NCI-H524 (cell line): ENCODE data around the gene USP10.

ENCODE experiments used
- DNase-seq, 2 experiments: peaks; one replicate each; lab custom pipeline; 2025; lab: John Stamatoyannopoulos, UW

Gene USP10

DNA sequence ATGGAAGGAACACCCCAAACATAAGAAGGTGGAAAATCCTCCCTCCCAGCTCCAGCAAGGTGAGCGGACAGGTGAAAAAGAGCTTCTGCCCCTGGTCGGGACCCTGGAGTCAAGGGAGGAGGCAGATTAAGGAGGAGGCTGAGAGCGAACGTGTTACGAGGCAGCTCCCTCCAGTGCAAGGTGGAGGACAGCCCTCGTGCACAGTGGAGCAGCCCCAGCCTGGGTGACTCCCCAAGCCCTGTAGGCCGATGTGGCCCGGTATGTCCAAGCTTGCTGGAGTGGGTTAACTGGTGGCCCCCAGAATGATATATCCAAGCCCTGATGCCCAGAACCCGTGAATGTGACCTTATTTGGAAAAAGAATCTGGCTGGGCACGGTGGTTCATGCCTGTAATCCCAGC lies 104.5 kb downstream of the USP10 start:
- DNase-seq: no peak

GRCh38 chr16:84806256-84806889 lies 106.6 kb downstream of the USP10 start:
- DNase-seq: no peak

GRCh38 chr16:84806890-84807258 lies 107.1 kb downstream of the USP10 start:
- DNase-seq: no peak

GRCh38 chr16:84807776-84808175 lies 108.0 kb downstream of the USP10 start:
- DNase-seq: no peak

GRCh38 chr16:84808826-84809225 lies 109.0 kb downstream of the USP10 start:
- DNase-seq: no peak

DNA sequence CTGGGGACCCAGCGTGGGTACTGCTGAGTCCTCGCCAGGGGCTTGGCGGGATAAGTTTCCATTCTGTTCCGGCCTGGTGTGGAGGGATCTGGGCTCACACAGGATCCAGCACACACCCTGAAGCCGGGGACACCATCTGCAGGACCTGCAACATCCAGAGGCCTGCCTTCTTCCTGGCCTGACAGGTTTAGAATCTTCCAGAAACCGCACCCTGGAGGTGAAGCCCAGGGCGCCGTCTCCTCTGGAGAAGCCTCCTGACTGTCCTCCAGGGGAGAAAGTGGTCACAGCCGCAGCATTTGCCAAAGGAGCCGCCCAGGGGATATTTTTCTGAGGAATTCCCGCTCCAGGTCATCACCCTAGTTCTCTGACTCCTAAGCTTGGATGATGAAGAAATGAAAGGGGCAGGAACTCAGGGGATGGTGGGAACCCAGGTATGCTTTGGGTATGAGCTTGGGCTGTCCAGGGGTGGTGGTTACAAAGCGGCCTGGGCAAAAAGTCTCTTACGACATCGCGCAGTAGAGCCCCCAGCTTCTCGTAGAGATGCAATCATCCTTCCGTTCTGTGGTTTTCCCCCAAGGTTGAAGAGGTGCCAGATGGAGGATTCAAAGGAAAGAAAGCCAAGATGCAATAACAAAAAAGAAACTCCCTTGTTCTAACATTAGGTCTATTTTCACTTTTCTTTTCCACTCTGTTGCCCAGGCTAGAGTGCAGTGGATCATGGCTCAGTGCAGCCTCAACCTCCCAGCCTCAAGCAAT lies 110.9 kb downstream of the USP10 start:
- DNase-seq: no peak

- DNase-seq: no peak
Observed at GRCh38 chr16:84811529-84811928, 111.7 kb downstream of the USP10 start.

GRCh38 chr16:84813141-84813934 lies 113.5 kb downstream of the USP10 start:
- DNase-seq: no peak

GRCh38 chr16:84815462-84815861 lies 115.7 kb downstream of the USP10 start:
- DNase-seq: no peak

GRCh38 chr16:84816023-84816422 lies 116.2 kb downstream of the USP10 start:
- no peak for DNase-seq

- no peak for DNase-seq
Observed at GRCh38 chr16:84816485-84816884, 116.7 kb downstream of the USP10 start.

DNA sequence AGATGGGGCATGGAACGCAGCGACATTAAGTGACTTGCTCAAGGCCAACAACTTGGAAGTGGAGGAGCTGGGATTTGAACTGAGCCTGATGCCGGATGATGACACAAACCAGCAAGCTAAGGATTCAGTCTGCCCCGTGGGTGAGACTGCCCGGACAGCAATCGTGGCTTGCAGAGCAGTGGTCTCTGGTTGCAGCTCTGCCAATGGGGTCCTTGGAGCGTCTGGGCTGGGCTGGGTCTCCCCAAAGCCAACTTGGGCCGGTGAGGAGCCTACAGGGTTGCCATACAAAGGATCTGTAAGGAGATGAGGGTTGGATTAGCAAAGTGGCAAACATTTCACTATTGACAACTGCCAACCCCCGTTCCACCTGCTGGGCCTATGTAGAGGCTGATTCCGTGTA lies 117.4 kb downstream of the USP10 start:
- no peak for DNase-seq

DNA sequence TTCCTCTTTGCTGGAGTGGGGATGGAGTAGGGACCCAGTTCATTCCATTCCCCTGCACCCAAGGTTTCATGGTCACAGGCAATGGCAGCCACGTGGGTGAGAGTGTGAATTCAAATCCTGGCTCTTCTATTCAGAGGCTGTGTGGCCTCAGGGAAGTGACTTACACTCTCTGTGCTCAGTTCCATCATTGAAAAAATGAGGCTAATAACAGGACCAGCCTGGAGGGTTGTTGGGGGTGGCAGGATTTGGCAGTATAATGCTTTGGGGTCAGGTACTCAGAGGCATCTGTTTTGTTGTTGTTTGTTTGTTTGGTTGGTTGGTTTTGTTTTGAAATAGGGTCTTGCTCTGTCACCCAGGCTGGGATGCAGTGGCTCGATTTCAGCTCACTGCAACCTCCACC lies 117.8 kb downstream of the USP10 start:
- no peak for DNase-seq

- DNase-seq: no peak
Observed at GRCh38 chr16:84818133-84818532, 118.3 kb downstream of the USP10 start.

GRCh38 chr16:84818989-84819643 lies 119.3 kb downstream of the USP10 start:
- no peak for DNase-seq

DNA sequence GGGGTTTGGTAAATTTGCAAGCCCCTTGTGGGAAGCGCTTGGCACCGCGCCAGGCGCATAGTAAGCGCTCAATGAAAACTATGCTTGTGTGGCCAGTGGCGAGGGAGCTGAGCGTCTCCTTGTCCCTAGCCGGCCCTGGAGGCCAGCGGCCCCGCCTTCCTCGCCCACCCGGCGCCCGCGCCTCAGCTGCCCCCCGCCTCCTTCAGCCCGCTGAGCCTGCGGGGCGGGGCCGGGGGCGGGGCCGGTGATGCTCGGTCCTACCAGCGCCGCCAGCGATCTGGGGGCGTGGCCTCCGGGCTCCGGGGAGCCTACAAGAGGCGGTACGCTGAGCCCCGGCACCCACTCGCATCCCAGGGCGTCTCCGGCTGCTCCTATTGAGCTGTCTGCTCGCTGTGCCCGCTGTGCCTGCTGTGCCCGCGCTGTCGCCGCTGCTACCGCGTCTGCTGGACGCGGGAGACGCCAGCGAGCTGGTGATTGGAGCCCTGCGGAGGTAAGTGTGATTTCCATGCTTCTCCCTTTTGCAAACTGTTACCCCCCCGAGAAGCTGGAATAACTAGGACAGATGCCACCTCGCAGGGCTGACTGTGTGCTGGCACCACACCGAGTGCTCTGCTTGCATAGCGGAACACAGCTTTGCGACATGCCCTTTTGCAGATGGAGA lies 120.0 kb downstream of the USP10 start, which contains the start of gene CRISPLD2:
Gene CRISPLD2, plus strand, starts transcription at position 342 of the 661 bp plus-strand sequence. CDS start 18,511 bp downstream, outside the sequence.
- peak; percentile 95 to 96 for DNase-seq

DNA sequence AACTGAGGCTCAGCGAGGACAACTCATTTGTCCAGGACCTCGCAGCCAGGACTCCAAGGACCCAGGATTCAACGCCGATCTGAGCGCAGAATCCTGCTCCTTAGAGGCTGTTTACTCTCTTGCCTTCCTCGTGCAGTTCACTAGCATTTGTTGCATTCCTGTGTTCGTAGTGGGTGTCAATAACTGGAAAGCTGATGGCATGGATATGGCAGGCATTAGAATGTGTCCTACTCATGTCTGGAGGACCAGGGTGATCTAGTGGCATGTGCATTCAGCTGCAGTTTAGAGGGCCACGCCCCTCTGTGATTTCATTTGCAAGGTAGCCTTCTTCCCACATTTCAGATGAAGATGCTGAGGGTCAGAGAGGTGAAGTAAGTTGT lies 120.5 kb downstream of the USP10 start:
- peak in 1 of 2 experiments; percentile 45 for DNase-seq

DNA sequence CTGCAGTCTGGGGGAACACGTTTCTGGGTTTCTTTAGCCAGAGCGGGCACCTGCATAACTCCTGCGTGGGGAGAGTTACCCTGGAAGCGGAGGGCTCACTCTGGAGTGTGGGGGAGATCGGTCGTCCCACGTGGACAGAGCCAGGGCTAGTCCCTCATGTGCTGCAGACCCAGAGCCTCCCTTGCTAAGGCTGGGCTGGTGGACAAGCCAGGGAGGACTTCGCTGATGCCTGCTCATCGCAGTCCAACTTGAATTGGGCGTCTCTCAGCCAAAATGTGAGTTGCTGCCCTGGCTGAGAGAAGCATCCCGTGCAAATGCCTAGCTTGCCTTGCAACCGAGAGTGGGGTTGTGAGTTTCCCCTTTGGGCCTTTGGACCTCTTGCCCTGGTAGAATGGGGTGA lies 121.0 kb downstream of the USP10 start:
- no peak for DNase-seq

- no peak for DNase-seq
Observed at GRCh38 chr16:84821179-84821578, 121.4 kb downstream of the USP10 start.

DNA sequence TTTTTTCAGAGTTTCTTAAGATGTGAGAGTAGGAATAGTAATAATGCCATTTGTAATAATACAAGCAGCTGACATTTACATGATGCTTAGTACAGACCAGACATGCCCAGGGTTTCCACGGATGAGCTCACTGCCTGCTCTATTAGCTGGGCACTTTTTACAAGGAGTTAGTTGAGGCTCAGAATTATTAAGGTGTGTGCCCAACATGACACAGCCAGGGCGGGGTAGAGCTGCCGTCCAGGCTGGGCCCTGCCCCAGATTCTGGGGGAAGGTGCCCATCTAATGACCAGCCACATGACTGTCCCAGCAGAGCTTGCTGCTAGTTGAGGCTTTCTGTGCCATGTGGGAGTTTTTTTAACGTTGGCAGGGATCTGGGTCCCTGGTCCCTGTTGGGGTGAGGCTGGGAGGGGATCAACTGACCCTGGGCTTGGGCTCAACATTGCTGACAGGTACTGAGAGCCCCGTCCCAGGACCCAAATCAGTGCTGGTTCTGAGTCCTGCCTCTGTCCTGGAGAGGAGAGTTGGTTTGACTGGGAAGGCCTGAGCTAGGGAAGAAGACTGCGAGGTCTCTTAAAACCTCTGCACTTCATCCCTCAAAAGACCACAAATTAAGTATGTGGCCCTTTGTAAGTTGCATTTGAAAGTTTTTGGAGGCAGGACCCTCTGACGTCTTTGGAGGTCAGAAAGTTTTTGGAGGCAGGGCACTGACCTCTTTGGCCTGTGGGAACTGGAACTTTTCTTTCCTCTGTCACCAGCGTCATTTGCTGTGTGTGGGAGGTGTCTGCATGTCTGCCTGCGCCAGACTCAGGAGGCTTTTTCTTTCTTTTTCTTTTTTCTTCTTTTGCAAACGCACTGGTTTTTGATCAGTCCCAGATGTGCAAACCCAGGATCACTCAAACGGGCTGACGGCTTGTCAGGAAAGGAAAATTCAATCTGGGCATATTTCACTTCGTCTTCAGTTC lies 122.2 kb downstream of the USP10 start:
- DNase-seq: no peak

DNA sequence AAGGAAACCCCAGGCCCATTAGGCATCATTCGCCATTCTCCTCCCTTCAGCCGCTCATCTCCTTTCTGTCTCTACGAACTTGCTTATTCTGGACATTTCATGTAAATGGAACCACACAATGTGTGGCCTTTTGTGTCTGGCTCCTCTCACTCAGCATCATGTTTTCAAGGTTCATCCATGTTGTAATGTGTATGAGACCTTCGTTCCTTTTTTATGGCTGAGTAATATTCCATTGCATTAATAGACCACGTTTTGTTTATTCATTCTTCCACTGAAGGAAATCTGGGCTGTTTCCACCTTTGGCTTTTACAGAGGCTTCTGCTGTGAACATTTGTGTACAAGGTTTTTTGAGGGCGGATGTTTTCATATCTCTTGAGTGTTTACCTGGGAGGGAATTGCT lies 123.2 kb downstream of the USP10 start:
- DNase-seq: no peak
